Omental fat pad (tissue), 4 donors: ENCODE data around the gene MED10. TPM values are rescaled to one million over a fixed set of nuclear protein-coding genes. Genes with fewer than 3 reads are reported as not detected.

Experiments used
- ATAC-seq: fragments of 150-250 bp; one replicate; pipeline ENCODE4 v1.9.1; 2016; ENCODE audit warnings: mild to moderate bottlenecking, moderate library complexity; ENCODE audit not compliant: low FRiP score
- DNase-seq: peaks from one replicate; pipeline ENCODE4 v3.0.0-alpha.2; 2019; ENCODE audit warnings: low spot score
- CTCF ChIP-seq, 3 donors: fragments of 450-650 bp; IDR thresholded peaks; one replicate each; pipeline ENCODE4 v1.5.1; 2016 to 2017; ENCODE audit warnings: antibody characterized with exemption in 3 of 3, mild to moderate bottlenecking in 3 of 3, moderate library complexity in 2 of 3
- total RNA-seq, 4 donors: library from RNA; depleted of rRNA; stranded (reverse); fragments of >200 nt; gene quantifications; one replicate each; pipeline ENCODE4 v1.1.0, GENCODE V29; 2016

The MED10 gene
- total RNA-seq, 4 donors from 2014 or later, result 22.8 to 36.1 (median 27.8) TPM

GRCh38 chr5:6395102-6395445 lies 16.7 kb upstream of the MED10 start:
- TF ChIP-seq CTCF (IDR thresholded peaks at IDR 0.05), result no peak
- ATAC-seq (no peak), DNase-seq (no peak)

GRCh38 chr5:6394429-6395101 lies 16.2 kb upstream of the MED10 start:
- ATAC-seq, result no peak
- DNase-seq, result no peak
- no peak for TF ChIP-seq CTCF (IDR thresholded peaks at IDR 0.05)

DNA sequence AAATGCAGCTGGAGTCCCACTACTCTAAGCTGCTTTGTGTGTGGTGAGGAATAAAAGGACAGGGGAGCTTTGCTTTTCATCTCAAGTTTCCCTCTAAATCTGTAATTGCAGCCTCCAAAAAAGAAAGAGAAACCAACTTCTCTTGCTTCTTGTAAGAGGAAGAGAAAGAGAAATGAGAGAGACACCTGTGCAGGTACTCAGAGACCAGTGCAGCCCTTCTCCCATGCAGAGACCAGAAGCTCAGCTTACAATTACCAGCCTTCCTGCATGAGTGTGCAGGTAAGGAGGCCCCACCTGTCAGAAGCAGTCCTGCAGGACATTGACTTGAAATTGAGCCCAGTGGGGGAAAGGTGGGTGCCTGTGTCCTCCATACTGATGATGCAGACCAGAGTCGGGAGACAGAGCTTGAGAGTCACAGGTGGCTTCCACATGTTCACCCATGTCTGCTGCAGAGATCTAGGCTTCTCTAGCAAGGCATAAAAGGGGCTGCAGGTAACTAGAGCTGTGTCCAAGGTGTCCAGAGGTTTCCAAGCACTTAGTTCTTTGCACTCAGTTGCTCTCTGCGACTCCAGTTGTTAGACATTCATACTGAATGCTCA lies 15.3 kb upstream of the MED10 start:
- DNase-seq (no peak), ATAC-seq (no peak)
- TF ChIP-seq CTCF (IDR thresholded peaks at IDR 0.05), result no peak

GRCh38 chr5:6392561-6392960 lies 14.2 kb upstream of the MED10 start:
- DNase-seq, result no peak
- ATAC-seq, result no peak
- TF ChIP-seq CTCF (IDR thresholded peaks at IDR 0.05), result no peak

- DNase-seq (no peak), ATAC-seq (no peak)
- TF ChIP-seq CTCF (IDR thresholded peaks at IDR 0.05), result no peak
These were observed 12.8 kb upstream of the MED10 start for GRCh38 chr5:6391151-6391550.

GRCh38 chr5:6389946-6390530 lies 11.7 kb upstream of the MED10 start:
- DNase-seq (no peak), ATAC-seq (no peak)
- no peak for TF ChIP-seq CTCF (IDR thresholded peaks at IDR 0.05)

GRCh38 chr5:6389397-6389796 lies 11.1 kb upstream of the MED10 start:
- ATAC-seq, result no peak
- no peak for DNase-seq
- no peak for TF ChIP-seq CTCF (IDR thresholded peaks at IDR 0.05)
